Measurements from ENCODE around the gene YDJC.
"Not testable (repeated sequence)": the region's sequence is repeated elsewhere in the genome, so short reads cannot be mapped to it uniquely, and the experiment has no call there.

The YDJC gene

DNA sequence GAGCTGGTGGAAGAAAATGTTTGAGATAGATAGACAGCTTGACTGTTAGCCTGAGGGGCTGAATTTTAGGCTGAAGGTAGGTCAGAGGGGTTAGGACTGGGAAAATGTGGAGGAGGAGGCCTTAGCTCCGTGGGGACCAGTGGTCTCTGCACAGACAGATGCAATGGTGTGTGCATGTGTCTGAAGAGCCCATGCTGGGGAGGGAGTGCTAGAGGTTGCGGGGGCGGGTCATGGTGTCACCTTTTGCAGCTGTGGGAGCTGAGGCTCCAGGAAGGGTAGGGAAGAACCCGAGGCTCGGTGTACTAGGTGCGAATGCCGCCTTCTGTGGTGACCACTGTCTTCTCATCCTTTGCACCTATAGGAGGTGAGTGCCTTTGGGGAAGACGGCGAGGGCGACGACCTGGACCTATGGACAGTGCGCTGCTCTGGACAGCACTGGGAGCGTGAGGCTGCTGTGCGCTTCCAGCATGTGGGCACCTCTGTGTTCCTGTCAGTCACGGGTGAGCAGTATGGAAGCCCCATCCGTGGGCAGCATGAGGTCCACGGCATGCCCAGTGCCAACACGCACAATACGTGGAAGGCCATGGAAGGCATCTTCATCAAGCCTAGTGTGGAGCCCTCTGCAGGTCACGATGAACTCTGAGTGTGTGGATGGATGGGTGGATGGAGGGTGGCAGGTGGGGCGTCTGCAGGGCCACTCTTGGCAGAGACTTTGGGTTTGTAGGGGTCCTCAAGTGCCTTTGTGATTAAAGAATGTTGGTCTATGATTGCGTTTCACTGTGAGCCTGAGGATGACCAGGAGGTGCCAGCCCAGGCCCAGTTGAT is 13.9 kb upstream of the YDJC start:
- no peak for DNase-seq (ENCODE audit: low read depth, low spot score)
- H3K4me3 ChIP-seq (ENCODE audit: low read depth, low read length) = no peak overlapping the region
- peak; percentile 28 for TF ChIP-seq CTCF (IDR thresholded peaks at IDR 0.05; ENCODE audit: low read depth, low read length)
- in situ Hi-C loops (cut with HindIII; ENCODE audit: low sequenced_read_pairs) = no loop called here

DNA sequence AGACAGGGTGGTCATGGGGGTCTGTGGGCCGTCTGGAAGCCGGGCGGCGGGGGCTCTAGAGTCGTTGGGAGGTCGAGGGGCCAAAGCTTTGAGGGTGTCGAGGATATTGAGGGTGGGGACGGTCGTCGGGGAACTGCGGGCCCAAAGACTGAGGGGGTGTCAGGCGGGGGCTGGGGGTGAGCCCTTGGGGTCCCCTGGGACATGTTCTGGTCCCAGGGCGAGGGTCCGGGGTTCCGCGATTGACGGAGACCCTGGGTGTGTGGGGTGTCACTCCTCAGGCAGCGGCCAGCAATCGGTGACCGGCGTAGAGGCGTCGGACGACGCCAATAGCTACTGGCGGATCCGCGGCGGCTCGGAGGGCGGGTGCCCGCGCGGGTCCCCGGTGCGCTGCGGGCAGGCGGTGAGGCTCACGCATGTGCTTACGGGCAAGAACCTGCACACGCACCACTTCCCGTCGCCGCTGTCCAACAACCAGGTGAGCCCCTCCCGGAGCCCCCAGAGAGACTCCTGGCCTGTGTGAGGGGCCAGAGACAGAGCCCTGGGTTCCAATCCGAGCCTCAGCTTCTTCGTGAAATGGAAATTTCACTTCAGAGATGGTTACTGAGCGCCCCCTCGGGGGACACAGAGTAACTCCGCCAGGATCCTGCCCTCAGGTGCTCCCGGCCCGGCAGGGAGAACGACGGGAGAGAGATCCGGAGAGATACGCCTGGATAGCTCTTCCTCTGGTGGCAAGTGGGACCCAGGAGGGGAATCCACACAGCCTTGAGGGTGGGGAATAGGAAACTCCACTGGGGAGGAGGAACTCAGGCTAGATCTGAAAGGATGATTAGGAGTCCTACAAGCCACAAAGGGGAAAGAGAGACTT is 13.0 kb upstream of the YDJC start:
- in situ Hi-C loops (cut with HindIII; ENCODE audit: low sequenced_read_pairs) = no loop called here
- peak; percentile 79 for TF ChIP-seq CTCF (IDR thresholded peaks at IDR 0.05; ENCODE audit: low read depth, low read length)

GRCh38 chr22:21641789-21642583 is 12.2 kb upstream of the YDJC start, which contains the start of gene SDF2L1:
Gene SDF2L1 (plus strand): TSS chr22:21642302. CDS start chr22:21642337, 35 bp downstream.
- TF ChIP-seq CTCF (IDR thresholded peaks at IDR 0.05; ENCODE audit: low read depth, low read length) = no peak
- peak within 1 kb of the TSS; percentile 79 for H3K4me3 ChIP-seq (ENCODE audit: low read depth, low read length)
- peak; percentile 99 for DNase-seq (ENCODE audit: low read depth, low spot score)
- in situ Hi-C loops (cut with HindIII; ENCODE audit: low sequenced_read_pairs) = no loop called here

More for the DNA sequence above, 13.0 kb upstream of the YDJC start:
- peak; percentile 50 for DNase-seq (ENCODE audit: low read depth, low spot score)
- peak overlapping the region; percentile 79 for H3K4me3 ChIP-seq (ENCODE audit: low read depth, low read length)

GRCh38 chr22:21641417-21641788 is 11.6 kb upstream of the YDJC start:
- in situ Hi-C loops (cut with HindIII; ENCODE audit: low sequenced_read_pairs) = no loop called here
- DNase-seq (ENCODE audit: low read depth, low spot score) = peak; percentile 51

DNA sequence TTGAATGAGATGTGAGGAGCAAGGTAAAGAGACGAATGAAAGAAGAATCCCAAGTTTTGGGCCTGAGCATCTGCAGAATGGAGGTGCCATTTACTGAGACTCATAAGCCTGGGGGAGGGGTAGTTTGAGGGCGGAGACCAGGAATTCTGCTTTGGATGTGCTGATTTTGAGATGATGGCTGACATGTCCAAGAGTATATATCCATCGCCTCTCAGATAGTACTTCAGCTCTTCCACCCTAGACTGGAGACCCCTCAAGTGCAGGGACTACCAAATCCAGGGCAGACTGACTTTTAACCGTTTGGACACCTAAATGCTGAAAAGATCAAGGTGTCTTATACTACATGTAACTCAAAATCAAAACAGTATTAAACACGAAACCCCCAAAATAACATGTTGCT is 11.0 kb upstream of the YDJC start:
- in situ Hi-C loops (cut with HindIII; ENCODE audit: low sequenced_read_pairs) = no loop called here
- H3K4me3 ChIP-seq (ENCODE audit: low read depth, low read length) = no peak overlapping the region
- TF ChIP-seq CTCF (IDR thresholded peaks at IDR 0.05; ENCODE audit: low read depth, low read length) = no peak
- no peak for DNase-seq (ENCODE audit: low read depth, low spot score)

More at GRCh38 chr22:21641417-21641788, 11.6 kb upstream of the YDJC start:
- peak; percentile 58 for TF ChIP-seq CTCF (IDR thresholded peaks at IDR 0.05; ENCODE audit: low read depth, low read length)
- H3K4me3 ChIP-seq (ENCODE audit: low read depth, low read length) = peak overlapping the region; percentile 58

GRCh38 chr22:21639359-21639758 is 9.5 kb upstream of the YDJC start:
- in situ Hi-C loops (cut with HindIII; ENCODE audit: low sequenced_read_pairs) = no loop called here
- no peak for DNase-seq (ENCODE audit: low read depth, low spot score)
- H3K4me3 ChIP-seq (ENCODE audit: low read depth, low read length) = no peak overlapping the region
- TF ChIP-seq CTCF (IDR thresholded peaks at IDR 0.05; ENCODE audit: low read depth, low read length) = no peak

GRCh38 chr22:21637450-21637849 is 7.6 kb upstream of the YDJC start:
- in situ Hi-C loops (cut with HindIII; ENCODE audit: low sequenced_read_pairs); DNase-seq (ENCODE audit: low read depth, low spot score); H3K4me3 ChIP-seq (ENCODE audit: low read depth, low read length): not testable (repeated sequence)

Measured in astrocyte of the spinal cord (primary cell).